Dendritic cell treated with granulocyte-macrophage colony-stimulating factor and Interleukin-4, amounts not matched to agents 40 ng/mL and 50 ng/mL, for 4 days (primary cell): Measurements from ENCODE around the gene XCR1.

Source experiments
- H3K27ac Mint-ChIP-seq: one replicate; pipeline ENCODE4 v1.8.0; 2022; ENCODE audit warnings: mild to moderate bottlenecking, mixed read lengths
- H3K27me3 Mint-ChIP-seq: one replicate; pipeline ENCODE4 v1.8.0; 2022; ENCODE audit warnings: mild to moderate bottlenecking, mixed read lengths
- H3K36me3 Mint-ChIP-seq: one replicate; pipeline ENCODE4 v1.8.0; 2022; ENCODE audit warnings: low read depth, mixed read lengths
- H3K4me1 Mint-ChIP-seq: one replicate; pipeline ENCODE4 v1.8.0; 2022; ENCODE audit warnings: low read depth, mixed read lengths
- H3K4me3 Mint-ChIP-seq: one replicate; pipeline ENCODE4 v1.8.0; 2022; ENCODE audit warnings: mild to moderate bottlenecking, moderate library complexity, mixed read lengths
- H3K9me3 Mint-ChIP-seq: one replicate; pipeline ENCODE4 v1.8.0; 2022; ENCODE audit warnings: mixed read lengths
- intact Hi-C: fragments of 100-400 bp; cut with micrococcal nuclease; formaldehyde crosslinking; loops from one replicate; pipeline ENCODE4 v1.15.0; 2022

The XCR1 gene

DNA sequence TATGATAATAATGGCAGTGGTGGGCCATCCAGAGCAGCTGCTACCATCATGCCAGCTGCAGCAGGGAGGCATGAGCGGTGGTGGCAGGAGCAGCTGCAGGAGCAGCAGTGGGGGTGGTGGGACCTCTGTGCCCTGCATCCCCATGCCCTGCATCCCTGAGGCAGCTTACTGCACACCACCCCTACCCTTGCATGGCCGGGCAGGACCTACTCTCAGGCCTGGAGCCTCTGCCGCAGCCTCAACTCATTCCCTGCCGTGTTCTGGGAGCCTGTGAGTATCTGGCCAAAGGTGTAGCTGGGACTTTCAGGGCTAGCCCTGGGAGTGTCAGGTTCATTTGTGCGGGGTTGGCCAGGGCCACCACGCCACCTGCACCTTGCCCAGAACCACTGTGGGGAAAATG lies 3.3 kb upstream of the XCR1 start:
- Mint-ChIP-seq H3K4me1 (peaks cover 33% of the 10 kb centered on the region), H3K9me3 (peaks cover 19% of the 10 kb centered on the region), H3K27me3 (peaks cover 30% of the 10 kb centered on the region), H3K4me3 (no peak overlapping the region), H3K36me3 (peaks cover 13% of the 10 kb centered on the region), H3K27ac (no peak overlapping the region)
- intact Hi-C loops: no loop called here

DNA sequence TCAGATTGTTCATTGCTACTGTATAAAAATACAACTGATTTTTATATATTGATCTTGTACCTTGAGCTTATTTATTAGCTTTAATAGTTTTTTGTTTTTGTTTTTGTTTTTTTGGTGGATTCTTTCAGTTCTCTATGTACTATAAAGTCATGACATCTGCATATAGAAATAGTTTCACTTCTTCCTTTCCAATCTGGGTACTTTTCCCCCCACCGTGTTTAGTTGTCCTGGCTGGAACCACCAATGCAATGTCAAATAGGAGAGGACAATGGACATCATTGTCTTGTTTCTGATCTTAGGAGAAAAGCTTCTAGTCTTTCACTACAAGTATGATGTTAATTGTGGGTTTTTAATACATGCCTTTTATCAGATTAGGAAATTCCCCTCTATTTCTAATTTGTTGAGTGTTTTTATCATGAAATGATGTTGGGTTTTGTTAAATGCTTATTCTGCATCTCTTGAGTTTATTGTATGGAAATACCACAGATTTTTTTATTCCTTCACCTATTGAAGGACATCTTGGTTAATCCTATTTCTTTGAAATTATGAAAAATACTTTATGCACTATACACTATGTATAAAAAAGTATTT lies 2.8 kb upstream of the XCR1 start:
- H3K4me1 Mint-ChIP-seq: peaks cover 29% of the 10 kb centered on the region
- peaks cover 27% of the 10 kb centered on the region for H3K27me3 Mint-ChIP-seq
- peak overlapping the region; percentile 55 for H3K27ac Mint-ChIP-seq
- H3K36me3 Mint-ChIP-seq: peaks cover 13% of the 10 kb centered on the region
- H3K9me3 Mint-ChIP-seq: peaks cover 19% of the 10 kb centered on the region
- intact Hi-C loops: no loop called here
- peak overlapping the region; percentile 10 for H3K4me3 Mint-ChIP-seq

DNA sequence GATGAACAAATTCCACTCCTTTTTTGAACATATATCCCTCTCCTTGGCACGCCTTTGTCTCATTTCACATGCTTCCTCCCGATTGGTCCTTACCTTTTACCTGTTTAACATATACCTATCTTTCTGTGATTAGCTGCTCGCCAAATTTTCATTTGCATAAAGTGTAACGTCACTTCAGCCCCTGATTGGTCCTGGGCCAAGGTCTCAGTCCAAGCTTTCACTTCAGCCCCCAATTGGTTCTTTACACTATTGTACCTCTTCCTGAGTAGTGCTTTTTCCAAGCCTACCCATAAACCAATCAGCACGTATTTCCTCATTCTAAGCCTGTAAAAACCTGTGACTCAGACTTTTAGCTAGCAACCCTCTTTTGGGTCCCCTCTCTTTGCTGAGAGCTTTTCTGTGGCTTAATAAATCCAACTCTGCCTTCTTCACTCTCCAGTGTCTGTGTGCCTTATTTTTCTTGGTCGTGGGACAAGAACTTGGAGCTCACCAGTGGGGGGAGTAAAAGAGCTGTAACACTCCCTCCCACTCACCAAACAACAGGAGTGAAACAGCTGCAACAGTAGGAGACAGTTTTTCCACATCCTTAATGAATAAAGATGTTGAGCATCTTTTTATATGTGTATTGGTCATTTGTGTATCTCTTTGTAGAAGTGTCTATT lies 584 bp upstream of the XCR1 start:
- Mint-ChIP-seq H3K27ac (no peak overlapping the region), H3K9me3 (peaks cover 19% of the 10 kb centered on the region), H3K4me1 (peaks cover 25% of the 10 kb centered on the region), H3K4me3 (no peak overlapping the region), H3K36me3 (peaks cover 13% of the 10 kb centered on the region), H3K27me3 (peaks cover 28% of the 10 kb centered on the region)
- intact Hi-C loops: no loop called here

DNA sequence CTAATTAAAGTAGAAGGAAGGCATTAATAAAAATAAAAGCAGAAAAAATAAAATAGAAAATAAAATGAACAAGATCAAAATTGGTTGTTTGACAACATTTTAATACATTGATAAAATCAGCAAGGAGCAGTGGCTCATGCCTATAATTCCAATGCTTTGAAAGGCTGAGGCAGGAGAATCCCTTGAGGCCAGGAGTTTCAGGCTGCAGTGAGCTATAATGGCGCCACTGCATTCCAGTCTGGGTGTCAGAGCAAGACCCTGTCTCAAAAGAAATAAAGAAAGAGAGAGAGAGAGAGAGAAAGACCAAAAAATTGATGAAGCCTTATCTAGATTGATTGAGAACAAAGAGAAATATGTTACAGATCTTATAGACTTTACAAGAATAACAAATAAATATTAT lies 2.1 kb downstream of the XCR1 start:
- Mint-ChIP-seq H3K9me3 (peaks cover 19% of the 10 kb centered on the region), H3K36me3 (peaks cover 13% of the 10 kb centered on the region), H3K27me3 (peaks cover 27% of the 10 kb centered on the region), H3K4me1 (peaks cover 17% of the 10 kb centered on the region), H3K4me3 (no peak overlapping the region), H3K27ac (no peak overlapping the region)
- intact Hi-C loops: no loop called here

DNA sequence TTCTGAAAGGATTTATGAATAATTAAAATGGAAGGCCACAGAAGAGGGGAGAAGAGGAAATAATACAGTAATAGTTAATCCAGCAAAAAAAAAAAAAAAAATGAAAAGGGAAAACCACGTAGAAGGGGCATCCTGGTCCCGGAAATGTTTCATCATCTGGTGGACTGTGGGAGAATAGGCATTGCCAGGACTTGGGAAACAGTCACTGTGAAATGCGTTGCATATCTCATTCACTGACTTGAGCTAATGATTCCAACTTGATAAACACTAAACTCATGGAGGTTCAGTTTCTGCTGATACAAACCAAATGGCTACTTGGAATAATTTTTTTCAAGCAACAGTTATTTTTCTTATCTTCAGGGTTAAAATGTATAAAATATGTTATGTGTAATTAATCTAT lies 3.2 kb downstream of the XCR1 start:
- Mint-ChIP-seq H3K27ac (no peak overlapping the region), H3K36me3 (peaks cover 13% of the 10 kb centered on the region), H3K27me3 (peaks cover 31% of the 10 kb centered on the region), H3K4me1 (peaks cover 18% of the 10 kb centered on the region), H3K9me3 (peaks cover 19% of the 10 kb centered on the region), H3K4me3 (no peak overlapping the region)
- intact Hi-C loops: no loop called here

DNA sequence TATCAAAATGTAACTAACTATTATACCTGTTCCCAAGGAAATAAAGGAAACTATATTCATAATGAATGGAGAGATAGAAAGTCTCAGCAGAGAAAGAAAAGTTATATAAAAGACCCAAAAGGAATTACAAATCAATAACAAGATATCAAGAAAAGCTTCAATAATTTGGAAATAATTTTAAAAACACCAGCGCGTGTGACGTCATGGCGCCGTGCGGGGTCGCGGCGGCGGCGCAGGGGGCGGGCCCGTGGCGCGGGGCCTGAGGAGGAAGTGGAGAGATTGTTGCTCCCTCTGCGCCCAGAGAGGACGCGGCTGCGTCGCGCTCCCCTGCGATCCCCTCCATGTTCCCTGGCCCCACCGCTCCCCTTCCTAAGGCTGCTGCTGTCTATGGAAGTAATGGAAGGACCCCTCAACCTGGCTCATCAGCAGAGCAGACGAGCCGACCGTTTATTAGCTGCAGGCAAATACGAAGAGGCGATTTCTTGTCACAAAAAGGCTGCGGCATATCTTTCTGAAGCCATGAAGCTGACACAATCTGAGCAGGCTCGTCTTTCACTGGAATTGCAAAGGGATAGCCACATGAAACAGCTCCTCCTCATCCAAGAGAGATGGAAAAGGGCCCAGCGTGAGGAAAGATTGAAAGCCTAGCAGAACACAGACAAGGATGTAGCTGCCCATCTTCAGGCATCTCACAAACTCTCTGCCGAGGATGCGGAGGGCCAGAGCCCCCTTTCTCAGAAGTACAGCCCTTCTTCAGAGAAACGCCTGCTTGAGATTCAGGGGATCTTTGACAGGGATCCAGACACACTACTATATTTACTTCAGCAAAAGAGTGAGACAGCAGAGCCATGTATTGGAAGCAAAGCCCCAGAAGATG lies 4.1 kb downstream of the XCR1 start:
- Mint-ChIP-seq H3K4me3 (no peak overlapping the region), H3K36me3 (peaks cover 7% of the 10 kb centered on the region), H3K27me3 (peaks cover 32% of the 10 kb centered on the region), H3K9me3 (peaks cover 12% of the 10 kb centered on the region), H3K4me1 (peaks cover 23% of the 10 kb centered on the region), H3K27ac (no peak overlapping the region)
- intact Hi-C loops: no loop called here

DNA sequence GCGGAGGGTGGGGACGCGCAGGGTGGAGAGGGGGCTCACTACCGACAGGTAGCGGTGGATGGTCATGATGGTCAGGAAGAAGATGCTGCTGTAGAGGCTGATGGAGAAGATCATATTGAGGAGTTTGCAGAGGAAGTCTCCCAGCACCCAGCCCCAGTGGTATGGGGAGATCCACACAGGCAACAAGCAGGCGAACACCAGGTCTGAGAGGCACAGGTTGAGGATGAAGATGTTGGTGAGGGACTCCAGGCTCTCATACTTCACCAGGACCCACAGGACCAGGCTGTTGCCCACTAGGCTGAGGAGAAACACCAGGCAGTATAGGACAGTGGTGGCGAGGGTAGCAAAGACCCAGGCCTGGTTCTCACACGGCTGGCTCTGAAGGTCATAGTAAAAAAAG lies 5.8 kb downstream of the XCR1 start:
- Mint-ChIP-seq H3K27me3 (peaks cover 30% of the 10 kb centered on the region), H3K4me1 (peaks cover 28% of the 10 kb centered on the region), H3K27ac (no peak overlapping the region), H3K9me3 (no peaks in the 10 kb centered on the region), H3K36me3 (no peaks in the 10 kb centered on the region), H3K4me3 (no peak overlapping the region)
- intact Hi-C loops: no loop called here

DNA sequence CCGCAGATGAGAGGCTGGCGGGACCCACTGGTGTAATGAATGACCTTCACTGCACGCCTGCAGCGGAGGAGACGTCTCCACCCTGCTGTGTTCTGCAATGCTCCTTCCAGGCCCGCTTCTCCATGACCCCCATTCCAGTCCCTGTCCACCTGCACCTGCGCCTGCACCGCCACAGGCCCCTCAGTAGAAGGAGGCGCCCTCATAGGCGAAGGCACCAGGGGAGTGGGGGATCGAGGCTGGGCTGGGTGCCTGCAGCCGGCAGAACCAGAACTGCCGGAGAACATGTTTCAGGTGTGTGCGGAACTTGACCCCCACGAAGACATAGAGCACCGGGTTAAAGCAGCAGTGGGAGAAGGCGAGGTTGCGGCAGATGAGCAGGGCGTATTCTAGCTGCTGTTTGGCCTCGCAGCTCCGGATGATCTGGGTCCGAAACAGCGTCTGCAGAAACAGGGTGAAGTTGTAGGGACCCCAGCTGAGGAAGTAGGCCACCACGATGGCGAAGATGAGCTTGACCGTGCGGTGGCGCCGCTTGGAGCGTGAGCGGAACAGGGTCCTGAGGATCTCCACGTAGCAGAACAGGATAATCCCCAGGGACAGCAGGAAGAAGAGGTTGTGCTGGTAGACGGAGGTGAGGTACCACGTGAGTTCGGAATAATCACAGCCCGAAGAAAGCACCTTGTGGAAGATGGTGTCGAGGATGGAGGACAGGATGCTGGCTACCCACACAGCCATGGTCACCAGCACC lies 6.3 kb downstream of the XCR1 start:
- no peaks in the 10 kb centered on the region for H3K36me3 Mint-ChIP-seq

DNA sequence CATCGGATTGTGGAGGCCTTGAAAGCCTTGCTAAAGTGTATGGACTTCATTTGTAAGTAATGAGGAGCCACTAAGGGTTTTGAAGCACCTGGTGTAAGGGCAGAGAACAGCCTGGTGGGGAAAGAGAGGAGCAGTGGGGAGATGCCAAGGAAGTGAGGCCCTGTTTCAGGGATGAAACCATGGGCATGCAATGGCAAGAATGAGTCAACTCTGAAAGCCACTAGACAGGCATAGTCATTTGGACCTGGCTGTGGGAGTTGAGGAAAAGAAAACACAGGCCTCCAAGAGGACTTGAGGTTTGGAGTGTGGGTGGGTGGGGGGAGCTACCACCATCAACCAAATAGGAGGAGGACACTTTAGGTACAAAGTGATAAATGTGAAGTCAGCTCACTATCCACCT lies 7.6 kb downstream of the XCR1 start:
- Mint-ChIP-seq H3K4me3 (no peak overlapping the region), H3K9me3 (no peaks in the 10 kb centered on the region), H3K4me1 (peaks cover 39% of the 10 kb centered on the region), H3K27me3 (peaks cover 27% of the 10 kb centered on the region), H3K36me3 (no peaks in the 10 kb centered on the region), H3K27ac (no peak overlapping the region)
- intact Hi-C loops: loop anchor here (10.0 kb wide), 1 partner anchor 45 kb away; no protein-coding TSS in a partner anchor

More for the DNA sequence above, 6.3 kb downstream of the XCR1 start:
- H3K27ac Mint-ChIP-seq: no peak overlapping the region
- intact Hi-C loops: no loop called here
- H3K4me1 Mint-ChIP-seq: peaks cover 33% of the 10 kb centered on the region
- peaks cover 29% of the 10 kb centered on the region for H3K27me3 Mint-ChIP-seq
- H3K4me3 Mint-ChIP-seq: no peak overlapping the region
- no peaks in the 10 kb centered on the region for H3K9me3 Mint-ChIP-seq

DNA sequence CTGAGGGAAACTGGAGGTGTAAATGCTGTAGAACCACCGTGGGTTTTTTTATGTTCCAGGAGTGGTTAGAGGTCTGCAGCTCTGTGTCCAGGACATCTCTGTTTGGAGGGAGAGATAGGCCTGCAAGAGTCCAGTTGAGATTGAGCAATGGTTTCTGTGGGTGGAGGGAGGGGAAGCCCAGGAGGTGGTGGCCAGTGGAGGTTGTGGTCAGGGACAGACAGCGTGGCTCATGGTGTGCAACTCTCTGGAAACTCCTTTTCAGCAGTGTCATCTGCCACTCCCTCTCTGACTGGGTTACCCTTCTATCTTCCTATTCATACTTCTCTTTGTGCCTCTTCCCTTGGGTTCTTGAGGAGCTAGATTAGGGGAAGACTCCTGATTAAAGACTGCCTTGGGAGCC lies 9.6 kb downstream of the XCR1 start:
- no peak overlapping the region for H3K4me3 Mint-ChIP-seq
- H3K4me1 Mint-ChIP-seq: peaks cover 39% of the 10 kb centered on the region
- intact Hi-C loops: loop anchor here (10.0 kb wide), 1 partner anchor 47 kb away; no protein-coding TSS in a partner anchor
- no peaks in the 10 kb centered on the region for H3K36me3 Mint-ChIP-seq
- peaks cover 26% of the 10 kb centered on the region for H3K27me3 Mint-ChIP-seq
- H3K9me3 Mint-ChIP-seq: no peaks in the 10 kb centered on the region
- no peak overlapping the region for H3K27ac Mint-ChIP-seq

DNA sequence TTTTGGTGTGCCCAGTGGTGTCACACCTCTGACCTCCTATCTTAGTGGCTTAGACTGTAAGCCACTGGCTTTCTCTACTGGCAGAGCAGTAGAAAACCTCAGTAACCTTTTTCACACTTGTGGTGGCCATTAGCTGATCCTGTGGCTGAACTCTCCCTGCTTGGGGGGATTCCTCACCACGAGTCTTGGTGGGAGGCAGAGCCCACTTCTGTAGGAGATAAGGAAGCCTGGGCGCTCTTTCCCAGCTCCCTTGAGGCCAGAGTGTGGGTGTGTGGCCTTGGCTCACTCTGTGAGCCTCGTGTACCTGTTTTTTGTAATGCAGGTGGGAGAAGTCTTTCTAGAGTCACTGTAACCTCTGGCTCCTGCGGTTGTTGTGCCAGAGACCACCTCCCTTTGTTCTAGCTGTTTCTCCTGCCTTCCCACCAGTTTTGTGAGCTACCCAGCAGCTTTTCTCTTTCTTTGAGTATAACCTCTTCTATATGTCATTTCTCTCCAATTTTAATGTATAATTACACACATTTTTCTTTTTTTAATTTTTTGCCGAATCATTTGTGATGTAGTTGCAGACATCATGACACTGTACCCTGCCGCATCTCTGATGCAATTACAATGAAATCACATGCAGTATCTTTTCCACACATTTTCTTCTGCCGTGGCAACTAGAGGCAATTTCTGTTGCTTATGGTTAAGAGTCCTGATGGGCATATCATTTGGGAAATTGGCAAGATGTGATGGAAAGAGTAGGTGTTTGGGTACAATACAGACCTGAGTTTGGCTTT lies 13.8 kb downstream of the XCR1 start:
- Mint-ChIP-seq H3K9me3 (no peaks in the 10 kb centered on the region), H3K4me3 (no peak overlapping the region), H3K27me3 (peaks cover 20% of the 10 kb centered on the region), H3K4me1 (peaks cover 35% of the 10 kb centered on the region), H3K36me3 (no peaks in the 10 kb centered on the region), H3K27ac (no peak overlapping the region)
- intact Hi-C loops: loop anchor here (10.0 kb wide), 1 partner anchor 51 kb away; no protein-coding TSS in a partner anchor

DNA sequence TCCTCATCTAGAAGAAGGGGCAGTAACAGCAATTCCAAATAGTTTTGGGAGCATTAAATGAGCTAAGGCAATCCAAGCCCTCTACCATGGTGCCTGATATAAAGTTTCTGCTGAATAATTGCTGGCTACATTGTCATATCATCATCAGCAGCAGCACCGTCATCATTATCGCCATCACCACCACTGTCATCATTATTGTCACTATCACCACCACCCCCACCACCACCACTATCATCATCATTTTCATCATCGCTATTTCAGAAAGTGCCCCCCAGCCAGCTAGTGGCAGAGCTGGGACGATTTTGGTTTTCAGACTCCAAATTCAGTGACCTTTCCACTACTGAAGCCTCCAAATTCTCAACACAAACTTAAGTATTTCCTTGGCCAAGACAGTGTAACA lies 15.0 kb downstream of the XCR1 start:
- peaks cover 20% of the 10 kb centered on the region for H3K27me3 Mint-ChIP-seq
- no peak overlapping the region for H3K27ac Mint-ChIP-seq
- peaks cover 23% of the 10 kb centered on the region for H3K4me1 Mint-ChIP-seq
- intact Hi-C loops: loop anchor here (10.0 kb wide), 1 partner anchor 53 kb away; no protein-coding TSS in a partner anchor
- H3K36me3 Mint-ChIP-seq: no peaks in the 10 kb centered on the region
- H3K4me3 Mint-ChIP-seq: no peak overlapping the region
- H3K9me3 Mint-ChIP-seq: no peaks in the 10 kb centered on the region

DNA sequence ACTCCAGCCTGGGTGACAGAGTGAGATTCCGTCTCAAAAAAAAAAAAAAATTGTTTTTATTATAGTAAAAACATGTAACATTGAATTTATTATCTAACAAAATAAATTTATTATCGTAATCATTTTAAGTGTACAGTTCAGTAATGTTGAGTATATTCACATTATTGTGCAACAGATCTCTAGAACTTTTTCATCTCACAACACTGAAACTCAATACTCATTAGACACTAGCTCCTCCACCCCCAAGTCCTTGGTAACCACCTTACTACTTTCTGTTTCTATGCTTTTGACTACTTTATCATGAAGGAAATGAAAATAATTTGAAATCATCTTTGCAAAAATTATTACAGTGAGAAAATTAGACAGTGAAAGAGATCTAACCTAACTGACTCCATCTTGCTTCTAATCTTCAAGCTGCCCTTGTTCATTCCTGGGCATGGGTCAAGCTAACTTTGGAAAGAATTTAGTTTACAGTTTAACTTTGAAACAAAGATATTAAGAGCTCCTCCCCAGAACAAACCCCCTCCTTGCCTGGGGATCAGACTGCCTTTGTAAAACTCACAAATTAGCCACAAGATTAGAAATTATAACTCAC lies 16.7 kb downstream of the XCR1 start:
- intact Hi-C loops: loop anchor here (10.0 kb wide), 1 partner anchor 54 kb away; no protein-coding TSS in a partner anchor
- H3K27me3 Mint-ChIP-seq: peaks cover 20% of the 10 kb centered on the region
- no peaks in the 10 kb centered on the region for H3K36me3 Mint-ChIP-seq
- H3K4me1 Mint-ChIP-seq: peaks cover 16% of the 10 kb centered on the region
- no peak overlapping the region for H3K4me3 Mint-ChIP-seq
- no peak overlapping the region for H3K27ac Mint-ChIP-seq
- no peaks in the 10 kb centered on the region for H3K9me3 Mint-ChIP-seq
